ACHN (cell line): ENCODE results near the gene SLC51B.
"Not testable (repeated sequence)": the region's sequence is repeated elsewhere in the genome, so short reads cannot be mapped to it uniquely, and the experiment has no call there.

ENCODE experiments used
- DNase-seq: peaks from one replicate; pipeline ENCODE4 v3.0.0-alpha.2; 2015
- in situ Hi-C: cut with HindIII; loops from 2 replicates; pipeline ENCODE4 v1.10.0; 2017; ENCODE audit warnings: low sequenced_read_pairs, low pct_ligation_motif_present, low pct_unique_long_range_greater_than_20kb

Gene SLC51B

GRCh38 chr15:65044724-65045481 lies at the start of gene SLC51B:
TSS of gene SLC51B (plus strand) at chr15:65045387. CDS start at chr15:65050005, 4,618 bp downstream.
- no peak for DNase-seq
- in situ Hi-C loops: no loop called here

GRCh38 chr15:64997066-64997465 lies 48.1 kb upstream of the SLC51B start:
- DNase-seq: no peak
- in situ Hi-C loops: no loop called here

- no peak for DNase-seq
- in situ Hi-C loops: no loop called here
These were observed 47.3 kb upstream of the SLC51B start for GRCh38 chr15:64997745-64998375.

- no peak for DNase-seq
- in situ Hi-C loops: no loop called here
These were observed 40.2 kb upstream of the SLC51B start for GRCh38 chr15:65004993-65005392.

GRCh38 chr15:65006876-65007275 lies 38.3 kb upstream of the SLC51B start:
- DNase-seq: no peak
- in situ Hi-C loops: no loop called here

- DNase-seq: no peak
These were observed 36.2 kb upstream of the SLC51B start for GRCh38 chr15:65008983-65009382.

GRCh38 chr15:65011198-65011597 lies 34.0 kb upstream of the SLC51B start:
- DNase-seq, in situ Hi-C loops: not testable (repeated sequence)

More at GRCh38 chr15:65008983-65009382, 36.2 kb upstream of the SLC51B start:
- in situ Hi-C loops: no loop called here

- DNase-seq: no peak
- in situ Hi-C loops: no loop called here
These were observed 24.8 kb upstream of the SLC51B start for GRCh38 chr15:65020419-65020818.

- in situ Hi-C loops: no loop called here
- DNase-seq: no peak
These were observed 23.7 kb upstream of the SLC51B start for GRCh38 chr15:65021488-65021887.

- in situ Hi-C loops: no loop called here
- DNase-seq: peak; percentile 35
These were observed 18.4 kb upstream of the SLC51B start for GRCh38 chr15:65026756-65027155.

- in situ Hi-C loops: no loop called here
These were observed 17.6 kb upstream of the SLC51B start for GRCh38 chr15:65027593-65027992.

GRCh38 chr15:65028338-65028737 lies 16.8 kb upstream of the SLC51B start:
- DNase-seq: no peak
- in situ Hi-C loops: no loop called here

More at GRCh38 chr15:65027593-65027992, 17.6 kb upstream of the SLC51B start:
- no peak for DNase-seq

- peak; percentile 77 for DNase-seq
- in situ Hi-C loops: no loop called here
These were observed 16.1 kb upstream of the SLC51B start, which contains the start of gene MTFMT for GRCh38 chr15:65028921-65029735. TSS of gene MTFMT (minus strand) at chr15:65029639. CDS start at chr15:65029613, 26 bp downstream.

GRCh38 chr15:65029736-65030208 lies 15.4 kb upstream of the SLC51B start:
- in situ Hi-C loops: no loop called here

GRCh38 chr15:65032801-65033537 lies 12.2 kb upstream of the SLC51B start:
- DNase-seq: peak; percentile 86
- in situ Hi-C loops: no loop called here

More at GRCh38 chr15:65029736-65030208, 15.4 kb upstream of the SLC51B start:
- DNase-seq: no peak

- peak; percentile 58 for DNase-seq
- in situ Hi-C loops: no loop called here
These were observed 11.4 kb upstream of the SLC51B start for GRCh38 chr15:65033659-65034269.

GRCh38 chr15:65034719-65035118 lies 10.5 kb upstream of the SLC51B start:
- in situ Hi-C loops: no loop called here
- no peak for DNase-seq

GRCh38 chr15:65037309-65037708 lies 7.9 kb upstream of the SLC51B start:
- in situ Hi-C loops: no loop called here
- no peak for DNase-seq
